ENCODE results near the gene ANKS1B. TPM values are rescaled to one million over a fixed set of nuclear protein-coding genes. Genes with fewer than 3 reads are reported as not detected.

ANKS1B gene
- total RNA-seq, 3 donors from 2014 or later (not counting 1 experiment from before 2014, with no cell fraction given): not detected

GRCh38 chr12:98873776-98874175, 1111.0 kb downstream of the ANKS1B start:
- H3K27me3 Mint-ChIP-seq (ENCODE audit: low read depth in 2 of 2): peaks cover 3 to 7% of the 10 kb centered on the region in 2 donors
- no peak for TF ChIP-seq CTCF (IDR thresholded peaks at IDR 0.05)
- H3K4me3 Mint-ChIP-seq: no peak overlapping the region
- no peaks in the 10 kb centered on the region for H3K4me1 ChIP-seq (ENCODE audit: control insufficient read depth, insufficient read depth, low read length)
- H3K4me1 Mint-ChIP-seq: peaks cover 0 to 8% of the 10 kb centered on the region in 2 donors
- H3K27ac ChIP-seq (ENCODE audit: low read length): no peak overlapping the region
- peaks cover 0 to 2% of the 10 kb centered on the region in 2 donors for H3K9me3 Mint-ChIP-seq
- no peaks in the 10 kb centered on the region for H3K27me3 ChIP-seq (ENCODE audit: control insufficient read depth, insufficient read depth, low read length)
- no peaks in the 10 kb centered on the region for H3K36me3 Mint-ChIP-seq
- no peak overlapping the region for H3K4me3 ChIP-seq (ENCODE audit: low read length)
- H3K36me3 ChIP-seq (ENCODE audit: control insufficient read depth, insufficient read depth, low read length): no peaks in the 10 kb centered on the region
- no peak for ATAC-seq
- H3K27ac Mint-ChIP-seq: no peak overlapping the region
- intact Hi-C loops (cut with micrococcal nuclease): no loop called here
- DNase-seq: no peak
- no peaks in the 10 kb centered on the region for H3K9me3 ChIP-seq (ENCODE audit: control insufficient read depth, insufficient read depth, low read length)
- 65% methylated on average over 1 of the region's 1 CpG for WGBS (ENCODE audit: insufficient coverage)

- TF ChIP-seq CTCF (IDR thresholded peaks at IDR 0.05): no peak
Measured at GRCh38 chr12:98870504-98870903, 1114.2 kb downstream of the ANKS1B start.

GRCh38 chr12:98869886-98870503, 1114.7 kb downstream of the ANKS1B start:
- H3K9me3 Mint-ChIP-seq: no peaks in the 10 kb centered on the region
- Histone ChIP-seq H3K4me3 (ENCODE audit: low read length) (no peak overlapping the region), H3K27ac (ENCODE audit: low read length) (no peak overlapping the region), H3K9me3 (ENCODE audit: control insufficient read depth, insufficient read depth, low read length) (no peaks in the 10 kb centered on the region), H3K27me3 (ENCODE audit: control insufficient read depth, insufficient read depth, low read length) (no peaks in the 10 kb centered on the region), H3K4me1 (ENCODE audit: control insufficient read depth, insufficient read depth, low read length) (no peaks in the 10 kb centered on the region), H3K36me3 (ENCODE audit: control insufficient read depth, insufficient read depth, low read length) (no peaks in the 10 kb centered on the region)
- no peak overlapping the region for H3K27ac Mint-ChIP-seq
- peaks cover 5 to 7% of the 10 kb centered on the region in 2 donors for H3K27me3 Mint-ChIP-seq (ENCODE audit: low read depth in 2 of 2)
- no peak overlapping the region for H3K4me3 Mint-ChIP-seq
- WGBS (ENCODE audit: insufficient coverage): 93% methylated on average over 2 of the region's 2 CpGs
- intact Hi-C loops (cut with micrococcal nuclease): no loop called here
- no peaks in the 10 kb centered on the region for H3K36me3 Mint-ChIP-seq
- ATAC-seq: no peak
- TF ChIP-seq CTCF (IDR thresholded peaks at IDR 0.05): no peak
- no peak for DNase-seq
- H3K4me1 Mint-ChIP-seq: peaks cover 0 to 8% of the 10 kb centered on the region in 2 donors

More at GRCh38 chr12:98870504-98870903, 1114.2 kb downstream of the ANKS1B start:
- H3K9me3 ChIP-seq (ENCODE audit: control insufficient read depth, insufficient read depth, low read length): no peaks in the 10 kb centered on the region
- no peak overlapping the region for H3K4me3 Mint-ChIP-seq
- peaks cover under 1 to 7% of the 10 kb centered on the region in 2 donors for H3K27me3 Mint-ChIP-seq (ENCODE audit: low read depth in 2 of 2)
- intact Hi-C loops (cut with micrococcal nuclease): no loop called here
- H3K36me3 Mint-ChIP-seq: no peaks in the 10 kb centered on the region
- H3K4me1 Mint-ChIP-seq: peaks cover 0 to 8% of the 10 kb centered on the region in 2 donors
- H3K27me3 ChIP-seq (ENCODE audit: control insufficient read depth, insufficient read depth, low read length): no peaks in the 10 kb centered on the region
- H3K4me3 ChIP-seq (ENCODE audit: low read length): no peak overlapping the region
- 36% methylated on average over 6 of the region's 6 CpGs for WGBS (ENCODE audit: insufficient coverage)
- no peaks in the 10 kb centered on the region for H3K36me3 ChIP-seq (ENCODE audit: control insufficient read depth, insufficient read depth, low read length)
- no peaks in the 10 kb centered on the region for H3K9me3 Mint-ChIP-seq
- no peak overlapping the region for H3K27ac ChIP-seq (ENCODE audit: low read length)
- ATAC-seq (no peak), DNase-seq (no peak)
- no peaks in the 10 kb centered on the region for H3K4me1 ChIP-seq (ENCODE audit: control insufficient read depth, insufficient read depth, low read length)
- no peak overlapping the region for H3K27ac Mint-ChIP-seq

- Mint-ChIP-seq H3K27ac (no peak overlapping the region), H3K27me3 (ENCODE audit: low read depth in 2 of 2) (peaks cover 5 to 7% of the 10 kb centered on the region in 2 donors), H3K4me1 (peaks cover 0 to 8% of the 10 kb centered on the region in 2 donors), H3K36me3 (no peaks in the 10 kb centered on the region), H3K4me3 (no peak overlapping the region), H3K9me3 (peaks cover 0 to 3% of the 10 kb centered on the region in 2 donors)
- Histone ChIP-seq H3K27ac (ENCODE audit: low read length) (no peak overlapping the region), H3K27me3 (ENCODE audit: control insufficient read depth, insufficient read depth, low read length) (no peaks in the 10 kb centered on the region), H3K36me3 (ENCODE audit: control insufficient read depth, insufficient read depth, low read length) (no peaks in the 10 kb centered on the region), H3K4me3 (ENCODE audit: low read length) (no peak overlapping the region), H3K4me1 (ENCODE audit: control insufficient read depth, insufficient read depth, low read length) (no peaks in the 10 kb centered on the region), H3K9me3 (ENCODE audit: control insufficient read depth, insufficient read depth, low read length) (no peaks in the 10 kb centered on the region)
- 78% methylated on average over 3 of the region's 4 CpGs for WGBS (ENCODE audit: insufficient coverage)
- TF ChIP-seq CTCF (IDR thresholded peaks at IDR 0.05): no peak
- ATAC-seq: no peak
- intact Hi-C loops (cut with micrococcal nuclease): no loop called here
- no peak for DNase-seq
Measured at GRCh38 chr12:98868538-98868937, 1116.2 kb downstream of the ANKS1B start.

All from natural killer cell (primary cell).